Measurements from ENCODE around the gene RELCH. TPM values are rescaled to one million over a fixed set of nuclear protein-coding genes. Genes with fewer than 3 reads are reported as not detected.

Gene RELCH
- total RNA-seq, 4 donors from 2014 or later: 11.2 to 71.3 (median 26.5) TPM

DNA sequence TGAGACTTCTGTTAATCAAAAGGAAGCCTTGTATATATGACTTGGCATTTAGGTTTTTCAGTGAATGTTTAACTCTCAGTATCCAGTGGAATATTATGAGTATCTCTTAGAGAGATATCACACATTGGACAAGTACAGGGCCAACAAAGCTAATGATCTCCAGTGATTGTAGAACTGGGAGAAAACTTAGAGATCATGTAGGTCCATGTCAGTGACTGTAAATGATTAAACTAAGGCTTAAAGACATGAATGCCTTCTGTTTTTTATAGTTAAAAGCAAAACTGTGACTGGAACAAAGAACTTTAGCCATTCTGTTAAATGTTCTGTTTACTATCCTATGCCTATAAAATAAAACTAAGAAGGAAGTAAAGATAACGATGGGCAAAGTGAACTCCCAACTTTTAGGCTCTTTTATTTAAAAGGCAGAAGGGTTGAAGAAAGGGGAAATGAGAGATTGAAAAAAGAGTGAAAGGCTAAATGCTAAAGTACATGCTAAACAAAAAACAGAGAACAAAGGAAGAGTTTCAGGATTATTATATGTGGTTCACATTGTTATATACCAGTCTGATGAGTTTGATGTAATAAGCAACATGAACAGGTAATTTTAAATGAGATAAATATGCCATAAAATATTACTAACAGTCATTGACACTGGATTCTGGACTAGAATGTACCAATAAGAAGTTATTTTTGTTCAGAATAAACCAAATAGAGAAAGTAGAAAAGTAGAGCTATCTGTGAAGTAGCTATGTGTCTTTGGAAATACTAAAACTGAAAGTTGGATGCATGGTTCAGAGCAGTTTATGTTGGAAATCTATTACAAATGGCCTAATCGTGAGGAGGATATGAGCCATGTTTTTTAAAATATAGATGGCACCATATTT, 101.0 kb downstream of the RELCH start:
- Histone ChIP-seq H3K27ac (no peak overlapping the region), H3K27me3 (no peaks in the 10 kb centered on the region), H3K4me3 (no peak overlapping the region), H3K36me3 (no peaks in the 10 kb centered on the region), H3K4me1 (no peaks in the 10 kb centered on the region), H3K9me3 (no peaks in the 10 kb centered on the region)
- no peak for TF ChIP-seq POLR2A (IDR thresholded peaks at IDR 0.05)
- TF ChIP-seq CTCF (IDR thresholded peaks at IDR 0.05): no peak
- DNase-seq: no peak
- intact Hi-C loops (cut with DNase I; ENCODE audit: low total_unique reads): no loop called here

- Histone ChIP-seq H3K27ac (no peak overlapping the region), H3K9me3 (no peaks in the 10 kb centered on the region), H3K4me3 (no peak overlapping the region), H3K27me3 (no peaks in the 10 kb centered on the region), H3K36me3 (no peaks in the 10 kb centered on the region), H3K4me1 (no peaks in the 10 kb centered on the region)
- no peak for DNase-seq
- TF ChIP-seq CTCF (IDR thresholded peaks at IDR 0.05): no peak
- intact Hi-C loops (cut with DNase I; ENCODE audit: low total_unique reads): no loop called here
Observed at GRCh38 chr18:62288665-62289008, 101.6 kb downstream of the RELCH start.

DNA sequence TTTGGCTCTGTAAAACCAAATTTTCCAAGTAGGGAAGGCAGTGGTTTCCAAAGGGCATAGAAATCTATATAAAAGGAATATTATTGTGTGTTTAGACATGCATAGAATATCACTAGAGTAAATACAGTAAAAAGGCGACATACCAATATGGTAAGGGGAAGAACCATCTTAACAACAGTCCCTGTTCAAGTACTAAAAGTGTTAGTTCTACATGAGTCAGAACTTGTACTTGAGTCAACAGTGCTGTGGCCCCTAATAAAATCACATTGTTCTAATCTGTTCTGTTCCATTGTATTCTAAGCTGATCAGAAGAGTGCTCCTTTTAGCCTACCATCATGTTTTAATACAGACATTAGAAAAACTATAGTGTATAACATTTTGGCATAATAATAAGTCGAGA, 102.0 kb downstream of the RELCH start:
- TF ChIP-seq CTCF (IDR thresholded peaks at IDR 0.05): no peak
- intact Hi-C loops (cut with DNase I; ENCODE audit: low total_unique reads): no loop called here
- no peaks in the 10 kb centered on the region for H3K9me3 ChIP-seq
- no peaks in the 10 kb centered on the region for H3K27me3 ChIP-seq
- H3K4me3 ChIP-seq: no peak overlapping the region
- no peaks in the 10 kb centered on the region for H3K4me1 ChIP-seq
- H3K27ac ChIP-seq: no peak overlapping the region
- DNase-seq: no peak
- no peaks in the 10 kb centered on the region for H3K36me3 ChIP-seq

DNA sequence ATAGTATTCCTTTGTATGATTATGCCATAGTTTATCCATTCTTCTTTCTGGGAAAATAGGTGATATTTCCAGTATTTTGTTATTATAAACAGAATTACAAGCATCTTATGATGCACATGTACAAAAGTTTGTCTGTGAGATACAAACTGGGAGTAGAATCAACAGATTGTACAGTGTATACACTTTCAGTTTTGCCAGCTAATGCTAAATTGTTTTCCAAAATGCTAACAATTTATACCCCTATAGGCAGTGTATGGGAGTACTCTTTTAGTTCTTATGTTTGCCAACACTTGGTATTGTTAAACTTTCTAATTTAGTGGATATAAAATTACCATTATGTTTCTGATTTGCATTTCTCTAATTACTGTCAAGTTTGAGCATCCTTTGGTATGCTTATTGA, 107.0 kb downstream of the RELCH start:
- Histone ChIP-seq H3K27ac (no peak overlapping the region), H3K9me3 (no peaks in the 10 kb centered on the region), H3K4me1 (no peaks in the 10 kb centered on the region), H3K36me3 (no peaks in the 10 kb centered on the region), H3K27me3 (no peaks in the 10 kb centered on the region), H3K4me3 (no peak overlapping the region)
- intact Hi-C loops (cut with DNase I; ENCODE audit: low total_unique reads): no loop called here
- TF ChIP-seq CTCF (IDR thresholded peaks at IDR 0.05) (no peak), POLR2A (IDR thresholded peaks at IDR 0.05) (no peak)
- DNase-seq: no peak

GRCh38 chr18:62300359-62300963, 113.4 kb downstream of the RELCH start:
- H3K4me1 ChIP-seq: no peaks in the 10 kb centered on the region
- H3K4me3 ChIP-seq: no peak overlapping the region
- no peak for DNase-seq
- H3K27me3 ChIP-seq: no peaks in the 10 kb centered on the region
- no peaks in the 10 kb centered on the region for H3K9me3 ChIP-seq
- no peak for TF ChIP-seq POLR2A (IDR thresholded peaks at IDR 0.05)
- intact Hi-C loops (cut with DNase I; ENCODE audit: low total_unique reads): no loop called here
- H3K36me3 ChIP-seq: no peaks in the 10 kb centered on the region
- no peak overlapping the region for H3K27ac ChIP-seq

All from uterus (tissue), 4 donors.